ENCODE data around the gene SMC1B. TPM values are rescaled to one million over a fixed set of nuclear protein-coding genes. Genes with fewer than 3 reads are reported as not detected.

The SMC1B gene
- total RNA-seq, 1 experiment from 2014 or later: 0.31 TPM

DNA sequence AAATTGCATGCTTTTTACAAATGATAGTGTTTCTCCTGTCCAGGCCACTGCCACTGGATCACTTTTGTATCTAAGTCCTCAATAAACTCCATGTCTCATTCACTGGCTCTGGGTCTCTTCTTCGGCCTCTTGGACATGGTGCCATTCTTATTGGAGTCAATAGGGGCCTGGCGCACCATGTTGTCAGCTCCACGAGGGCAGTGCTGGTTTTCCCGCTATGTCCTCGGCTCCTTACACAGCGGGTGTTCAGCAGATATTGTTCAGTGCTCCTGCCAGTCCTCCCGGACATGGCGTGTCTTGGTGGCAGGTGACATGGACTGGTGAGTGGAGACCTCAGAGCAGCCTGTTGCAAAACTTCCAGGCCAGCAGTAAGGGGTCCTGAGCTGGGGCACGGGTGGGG, 107.3 kb downstream of the SMC1B start:
- ChIA-PET POLR2A (ENCODE audit: unreplicated experiment) (no interaction called here), CTCF (no interaction called here)
- Histone ChIP-seq H4K20me1 (ENCODE audit: insufficient read depth) (peaks cover 5% of the 10 kb centered on the region), H3K79me2 (ENCODE audit: low read depth) (peaks cover 13% of the 10 kb centered on the region), H3F3A (ENCODE audit: insufficient read depth, low read depth) (peaks cover 7% of the 10 kb centered on the region; the same call in 1 of the 2 replicates), H3K9me2 (ENCODE audit: insufficient read depth) (no peaks in the 10 kb centered on the region), H3K4me3 (no peak overlapping the region), H3K4me2 (no peak overlapping the region), H3K36me3 (ENCODE audit: low read depth) (no peaks in the 10 kb centered on the region), H2AFZ (no peak overlapping the region), H3K9me3 (ENCODE audit: insufficient read depth, low read depth) (no peaks in the 10 kb centered on the region), H3K27ac (no peak overlapping the region), H3K4me1 (replicated peaks; ENCODE audit: insufficient read depth) (peaks cover 38% of the 10 kb centered on the region), H3K27me3 (ENCODE audit: insufficient read depth, low read depth) (no peaks in the 10 kb centered on the region)
- no TSS peak for BruUV-seq (replicated peaks)
- intact Hi-C loops (cut with micrococcal nuclease; ENCODE audit: unreplicated experiment): no loop called here
- DNase-seq: no peak
- TF ChIP-seq, protein P1, sequence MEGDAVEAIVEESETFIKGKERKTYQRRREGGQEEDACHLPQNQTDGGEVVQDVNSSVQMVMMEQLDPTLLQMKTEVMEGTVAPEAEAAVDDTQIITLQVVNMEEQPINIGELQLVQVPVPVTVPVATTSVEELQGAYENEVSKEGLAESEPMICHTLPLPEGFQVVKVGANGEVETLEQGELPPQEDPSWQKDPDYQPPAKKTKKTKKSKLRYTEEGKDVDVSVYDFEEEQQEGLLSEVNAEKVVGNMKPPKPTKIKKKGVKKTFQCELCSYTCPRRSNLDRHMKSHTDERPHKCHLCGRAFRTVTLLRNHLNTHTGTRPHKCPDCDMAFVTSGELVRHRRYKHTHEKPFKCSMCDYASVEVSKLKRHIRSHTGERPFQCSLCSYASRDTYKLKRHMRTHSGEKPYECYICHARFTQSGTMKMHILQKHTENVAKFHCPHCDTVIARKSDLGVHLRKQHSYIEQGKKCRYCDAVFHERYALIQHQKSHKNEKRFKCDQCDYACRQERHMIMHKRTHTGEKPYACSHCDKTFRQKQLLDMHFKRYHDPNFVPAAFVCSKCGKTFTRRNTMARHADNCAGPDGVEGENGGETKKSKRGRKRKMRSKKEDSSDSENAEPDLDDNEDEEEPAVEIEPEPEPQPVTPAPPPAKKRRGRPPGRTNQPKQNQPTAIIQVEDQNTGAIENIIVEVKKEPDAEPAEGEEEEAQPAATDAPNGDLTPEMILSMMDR (conservative IDR thresholded peaks at IDR 0.05): no peak
- TF ChIP-seq EZH2 (IDR thresholded peaks at IDR 0.05; ENCODE audit: low read depth): no peak

- no peaks in the 10 kb centered on the region for H3K27me3 ChIP-seq (ENCODE audit: insufficient read depth, low read depth)
- no peak for TF ChIP-seq EZH2 (IDR thresholded peaks at IDR 0.05; ENCODE audit: low read depth)
- TF ChIP-seq, protein P1 (conservative IDR thresholded peaks at IDR 0.05): no peak
- no peaks in the 10 kb centered on the region for H4K20me1 ChIP-seq (ENCODE audit: insufficient read depth)
- peaks cover 7% of the 10 kb centered on the region for H3K79me2 ChIP-seq (ENCODE audit: low read depth)
- H3K4me2 ChIP-seq: no peak overlapping the region
- H3K4me1 ChIP-seq (replicated peaks; ENCODE audit: insufficient read depth): peaks cover 33% of the 10 kb centered on the region
- no peaks in the 10 kb centered on the region for H3K9me3 ChIP-seq (ENCODE audit: insufficient read depth, low read depth)
- H2AFZ ChIP-seq: no peak overlapping the region
- ChIA-PET POLR2A (ENCODE audit: unreplicated experiment) (interaction anchor here (0.7 kb wide), 1 partner anchor 142 kb away, joined by 4 read pairs; the partner anchor contains the start of gene NUP50), CTCF (no interaction called here)
- no peak overlapping the region for H3K4me3 ChIP-seq
- H3K36me3 ChIP-seq (ENCODE audit: low read depth): no peaks in the 10 kb centered on the region
- intact Hi-C loops (cut with micrococcal nuclease; ENCODE audit: unreplicated experiment): no loop called here
- DNase-seq: peak in 1 of 2 experiments; percentile 29
- H3K27ac ChIP-seq: no peak overlapping the region
- no peaks in the 10 kb centered on the region for H3K9me2 ChIP-seq (ENCODE audit: insufficient read depth)
- BruUV-seq (replicated peaks): no TSS peak
- H3F3A ChIP-seq (ENCODE audit: insufficient read depth, low read depth): peaks cover 7% of the 10 kb centered on the region; the same call in 1 of the 2 replicates
Measured at GRCh38 chr22:45305456-45306075, 107.8 kb downstream of the SMC1B start.

DNA sequence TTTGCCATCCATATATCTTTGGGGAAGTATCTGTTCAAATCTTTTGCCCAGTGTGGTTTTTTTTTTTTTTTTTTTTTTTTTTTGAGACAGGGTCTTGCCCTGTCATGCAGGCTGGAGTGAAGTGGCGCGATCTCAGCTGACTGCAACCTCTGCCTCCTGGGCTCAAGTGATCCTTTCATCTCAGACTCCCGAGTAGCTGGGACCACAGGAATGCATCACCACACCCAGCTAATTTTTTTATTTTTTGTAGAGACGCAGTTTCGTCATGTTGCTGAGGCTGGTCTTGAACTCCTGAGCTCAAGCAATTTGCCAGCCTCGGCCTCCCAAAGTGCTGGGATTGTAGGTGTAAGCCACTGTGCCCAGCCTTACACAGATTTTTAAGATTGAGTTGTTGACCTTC, 108.4 kb downstream of the SMC1B start:
- H4K20me1 ChIP-seq (ENCODE audit: insufficient read depth): no peaks in the 10 kb centered on the region

More for the DNA sequence above, 108.4 kb downstream of the SMC1B start:
- no peaks in the 10 kb centered on the region for H3K27me3 ChIP-seq (ENCODE audit: insufficient read depth, low read depth)
- peak; percentile 54 to 65 for DNase-seq
- intact Hi-C loops (cut with micrococcal nuclease; ENCODE audit: unreplicated experiment): no loop called here
- H2AFZ ChIP-seq: no peak overlapping the region
- H3K9me2 ChIP-seq (ENCODE audit: insufficient read depth): no peaks in the 10 kb centered on the region
- H3K27ac ChIP-seq: no peak overlapping the region
- H3K4me3 ChIP-seq: no peak overlapping the region
- no peak overlapping the region for H3K4me2 ChIP-seq
- H3K79me2 ChIP-seq (ENCODE audit: low read depth): peaks cover under 1% of the 10 kb centered on the region; the same call in 1 of the 2 replicates
- no peak for TF ChIP-seq EZH2 (IDR thresholded peaks at IDR 0.05; ENCODE audit: low read depth)
- TF ChIP-seq, protein P1 (conservative IDR thresholded peaks at IDR 0.05): no peak
- no peaks in the 10 kb centered on the region for H3K9me3 ChIP-seq (ENCODE audit: insufficient read depth, low read depth)
- peaks cover 7% of the 10 kb centered on the region; the same call in 1 of the 2 replicates for H3F3A ChIP-seq (ENCODE audit: insufficient read depth, low read depth)
- ChIA-PET POLR2A (ENCODE audit: unreplicated experiment) (interaction anchor here (0.7 kb wide), 1 partner anchor 141 kb away, joined by 4 read pairs; the partner anchor contains the start of gene NUP50), CTCF (interaction anchor here (0.6 to 0.7 kb wide), 2 partner anchors 612 to 1197 kb away, joined by 3 read pairs; no protein-coding TSS in a partner anchor)
- BruUV-seq (replicated peaks): no TSS peak
- no peaks in the 10 kb centered on the region for H3K36me3 ChIP-seq (ENCODE audit: low read depth)
- peaks cover 33% of the 10 kb centered on the region for H3K4me1 ChIP-seq (replicated peaks; ENCODE audit: insufficient read depth)
